K562 (cell line): ENCODE data around the gene MRPL42. TPM values are rescaled to one million over a fixed set of nuclear protein-coding genes. Genes with fewer than 3 reads are reported as not detected.

ENCODE experiments used
- ATAC-seq: fragments of 200-7000 bp; cut with Tn5 transposase; 3 replicates; pipeline ENCODE4 v1.9.1; 2020; ENCODE audit warnings: moderate library complexity
- BruUV-seq: library from RNA; stranded (reverse); fragments of 400-500 nt; replicated peaks from 2 replicates; lab custom pipeline; 2021; lab: Mats Ljungman, UMichigan
- CTCF ChIA-PET: fragments of 300-600 bp; formaldehyde crosslinking; extraction: SDS; loops from one replicate; lab custom pipeline; 2021; ENCODE audit warnings: low intra/inter-chr PET ratio; lab: Yijun Ruan, JAX
- POLR2A ChIA-PET: fragments of 300-600, 350-650 bp; sonication (Branson Sonifier 250); formaldehyde crosslinking; extraction: SDS; loops from one replicate; lab custom pipeline; 2021; ENCODE audit warnings: antibody characterized with exemption, inconsistent platforms; lab: Yijun Ruan, JAX
- DNase-seq, 4 experiments: peaks; one replicate each; pipeline versions ENCODE4 v3.0.0 to v3.0.0-alpha.2; 2011 to 2018; ENCODE audit warnings: low spot score in 3 of 4, mixed read lengths in 3 of 4; ENCODE audit errors: extremely low read depth in 1 of 4
- FAIRE-seq: peaks from 2 replicates; lab custom pipeline; 2011; peaks lifted over from hg19 to GRCh38; lab: Jason Lieb, UNC
- H2AFZ ChIP-seq: 2 replicates; pipeline ENCODE4 v1.6.0; 2011; ENCODE audit warnings: low read depth, low read length, control low read depth, inconsistent platforms
- H3K27ac ChIP-seq: fragments of 200-600 bp; 3 replicates; pipeline ENCODE4 v1.8.0; 2011; ENCODE audit warnings: low read depth, mild to moderate bottlenecking, control low read depth, inconsistent platforms, low read length, moderate library complexity, mixed read lengths; ENCODE audit errors: extremely low read depth
- H3K27me3 ChIP-seq, 2 experiments: fragments of 300-600 bp in 1 of 2; 2 replicates in 1 of 2; 3 replicates in 1 of 2; pipeline versions ENCODE4 v1.6.0 to v1.8.0; 2011; ENCODE audit warnings: inconsistent platforms in 2 of 2, low read length in 2 of 2, mild to moderate bottlenecking in 1 of 2, mixed read lengths in 1 of 2, moderate library complexity in 1 of 2; ENCODE audit not compliant: control insufficient read depth in 2 of 2, insufficient read depth in 2 of 2
- H3K36me3 ChIP-seq: fragments of 300-600 bp; 3 replicates; pipeline ENCODE4 v1.8.0; 2011; ENCODE audit warnings: mild to moderate bottlenecking, low read length, inconsistent platforms; ENCODE audit not compliant: control insufficient read depth, insufficient read depth
- H3K4me1 ChIP-seq, 2 experiments: fragments of 200-600 bp in 1 of 2; replicated peaks in 1 of 2; 2 replicates in 1 of 2; 3 replicates in 1 of 2; pipeline versions ENCODE4 v1.5.1 to v1.8.0; 2011; ENCODE audit warnings: inconsistent platforms in 2 of 2, low read length in 2 of 2, mild to moderate bottlenecking in 1 of 2, mixed read lengths in 1 of 2, moderate library complexity in 1 of 2; ENCODE audit not compliant: control insufficient read depth in 2 of 2, insufficient read depth in 2 of 2
- H3K4me2 ChIP-seq: 2 replicates; pipeline ENCODE4 v1.6.1; 2011; ENCODE audit warnings: low read length, control low read depth, inconsistent platforms, mixed read lengths; ENCODE audit not compliant: insufficient read depth
- H3K4me3 ChIP-seq: fragments of 200-600 bp; sonication (generic), shearing (Covaris generic); 2 replicates; pipeline ENCODE4 v1.5.1; 2016; ENCODE audit warnings: control low read depth, inconsistent platforms
- H3K79me2 ChIP-seq: fragments of 200-600 bp; 3 replicates; pipeline ENCODE4 v1.8.0; 2011; ENCODE audit warnings: low read length, inconsistent platforms; ENCODE audit not compliant: control insufficient read depth, insufficient read depth
- H3K9ac ChIP-seq, 2 experiments: 2 replicates each; pipeline versions ENCODE4 v1.6.0 to v1.6.1; 2011; ENCODE audit warnings: low read depth in 2 of 2, low read length in 2 of 2, control low read depth in 1 of 2, inconsistent platforms in 1 of 2, mild to moderate bottlenecking in 1 of 2, mixed read lengths in 1 of 2; ENCODE audit not compliant: insufficient read depth in 1 of 2
- H3K9me1 ChIP-seq: one replicate; pipeline ENCODE4 v1.6.0; 2011; ENCODE audit warnings: inconsistent platforms, mild to moderate bottlenecking, low read length, moderate library complexity; ENCODE audit not compliant: control insufficient read depth, insufficient read depth
- H3K9me3 ChIP-seq: replicated peaks from 2 replicates; pipeline ENCODE4 v1.5.1; 2011; ENCODE audit warnings: low read depth, low read length, inconsistent platforms; ENCODE audit not compliant: control insufficient read depth, insufficient read depth
- H4K20me1 ChIP-seq: replicated peaks from 2 replicates; pipeline ENCODE4 v1.6.1; 2011; ENCODE audit warnings: low read length, inconsistent platforms, mixed read lengths; ENCODE audit not compliant: control insufficient read depth, insufficient read depth
- ATF7 ChIP-seq: fragments of 450-650 bp; IDR thresholded peaks from 2 replicates; pipeline ENCODE4 v1.7.1; 2014; ENCODE audit warnings: mild to moderate bottlenecking, moderate library complexity
- ETV1 ChIP-seq: fragments of 450-650 bp; conservative IDR thresholded peaks from 2 replicates; pipeline ENCODE4 v1.6.1; 2016; ENCODE audit warnings: missing genetic modification characterization, control low read depth, low read depth, missing compliant biosample characterization
- JUNB ChIP-seq: fragments of 450-650 bp; formaldehyde crosslinking; conservative IDR thresholded peaks from 2 replicates; pipeline ENCODE4 v1.4.0; 2020; ENCODE audit warnings: mild to moderate bottlenecking
- NELFE ChIP-seq: IDR thresholded peaks from 2 replicates; pipeline ENCODE4 v1.6.1; 2011; ENCODE audit warnings: mild to moderate bottlenecking; ENCODE audit not compliant: insufficient read depth, insufficient read length
- SLC30A9 ChIP-seq: fragments of 250-450 bp; sonication (Bioruptor Pico); IDR thresholded peaks from 2 replicates; pipeline ENCODE4 v1.8.0; 2022; ENCODE audit warnings: mild to moderate bottlenecking, moderate library complexity
- TCF7L2 ChIP-seq: fragments of 150-350 bp; IDR thresholded peaks from 2 replicates; pipeline ENCODE4 v1.6.1; 2016; ENCODE audit warnings: low read depth, mild to moderate bottlenecking, low read length, moderate library complexity
- WGBS: fragments of 100-300 bp; shearing (Covaris generic); methylation state at CpG from one replicate; pipeline ENCODE4 v1.1.6; 2016; ENCODE audit warnings: low coverage, mixed read lengths; ENCODE audit not compliant: insufficient coverage; ENCODE audit errors: missing lambda C conversion rate; 5-methylcytosine and 5-hydroxymethylcytosine counted together
- in situ Hi-C: fragments of 300-500 bp; cut with MboI; formaldehyde crosslinking; loops from 4 replicates; pipeline ENCODE4 v1.15.0; 2018; ENCODE audit warnings: inconsistent platforms, mixed read lengths
- intact Hi-C: fragments of 100-400 bp; cut with micrococcal nuclease; formaldehyde crosslinking; loops from 2 replicates; pipeline ENCODE4 v1.14.2; 2022
- polyA plus RNA-seq, 8 experiments: library from polyadenylated mRNA; depleted of rRNA in 4 of 8; stranded (reverse) in 5 of 8; unstranded in 3 of 8; fragments of >200 nt; fragmentation: Nextera tagmentation in 2 of 8; fragmentation: Illumina TruSeq in 1 of 8; extraction: Ambion mirVana in 2 of 8; extraction: Trizol in 1 of 8; gene quantifications; 2 replicates each; pipeline versions ENCODE4 v1.2.1 to v1.2.3, GENCODE V29; 2011 to 2014; ENCODE audit warnings: inconsistent platforms in 1 of 8, missing spikeins in 1 of 8
- total RNA-seq, 7 experiments: library from RNA; depleted of rRNA in 6 of 7; stranded (reverse); fragments of >200 nt in 6 of 7; fragmentation: Illumina TruSeq in 2 of 7; extraction: Trizol in 2 of 7; gene quantifications; 2 replicates each; pipeline versions ENCODE4 v1.2.1 to v1.2.3, GENCODE V29; 2011 to 2021; ENCODE audit warnings: low replicate concordance in 1 of 7

The MRPL42 gene
- total and polyA plus RNA-seq, 9 of the 15 experiments (the other 6 are each of a cell fraction or from before 2014, with no cell fraction given): 104 to 806 (median 218) TPM

- Histone ChIP-seq H2AFZ (no peak overlapping the region), H3K79me2 (peaks cover 98% of the 10 kb centered on the region), H3K9me3 (no peaks in the 10 kb centered on the region), H3K4me2 (no peak overlapping the region), H3K9me1 (peaks cover 7% of the 10 kb centered on the region), H4K20me1 (peaks cover 18% of the 10 kb centered on the region), H3K4me3 (no peak overlapping the region), H3K27ac (peak overlapping the region; percentile 15; the same call in 1 of the 3 replicates), H3K27me3 (no peaks in the 10 kb centered on the region), H3K9ac (no peak overlapping the region), H3K36me3 (peaks cover 18% of the 10 kb centered on the region), H3K4me1 (peaks cover 15 to 21% of the 10 kb centered on the region in 2 experiments)
- ATAC-seq (no peak), FAIRE-seq (no peak), DNase-seq (no peak)
- intact Hi-C loops (no loop called here), in situ Hi-C loops (no loop called here)
- TF ChIP-seq NELFE (no peak), SLC30A9 (CRISPR knock-in tag) (no peak), JUNB (CRISPR knock-in tag) (no peak), TCF7L2 (no peak), ATF7 (no peak), ETV1 (tag) (no peak)
- CTCF ChIA-PET: interaction anchor here (0.6 kb wide), 1 partner anchor 451 kb away, joined by 3 read pairs; no protein-coding TSS in a partner anchor
- 85% methylated on average over 5 of the region's 5 CpGs for WGBS
- POLR2A ChIA-PET: interaction anchor here (0.7 to 1.3 kb wide), 2 partner anchors 8 to 12 kb away, joined by 3 read pairs; no protein-coding TSS in a partner anchor
- no TSS peak for BruUV-seq
Measured at GRCh38 chr12:93434256-93434865, 33.0 kb upstream of the MRPL42 start.
